Lower leg skin (tissue), 3 donors: ENCODE measurements around the gene SLC38A1.

ENCODE experiments used
- CTCF ChIP-seq, 3 donors: fragments of 450-650 bp; IDR thresholded peaks; one replicate each; pipeline ENCODE4 v1.5.1; 2016; ENCODE audit warnings: antibody characterized with exemption in 3 of 3, mild to moderate bottlenecking in 3 of 3, moderate library complexity in 2 of 3
- POLR2A ChIP-seq, 2 donors: fragments of 450-650 bp; IDR thresholded peaks; one replicate each; pipeline ENCODE4 v1.6.1; 2016 to 2017; ENCODE audit warnings: antibody characterized with exemption in 2 of 2, mild to moderate bottlenecking in 1 of 2, moderate library complexity in 1 of 2

- TF ChIP-seq CTCF (IDR thresholded peaks at IDR 0.05) = no peak
- no peak for TF ChIP-seq POLR2A (IDR thresholded peaks at IDR 0.05)
Measured at GRCh38 chr12:46217541-46218321, 51.1 kb downstream of the SLC38A1 start.
